Measurements from ENCODE around the gene ACY1. TPM values are rescaled to one million over a fixed set of nuclear protein-coding genes. Genes with fewer than 3 reads are reported as not detected.

The ACY1 gene
- polyA plus RNA-seq, 1 donor (not counting 4 experiments of a cell fraction or from before 2014, with no cell fraction given): 71.8 TPM

- Histone ChIP-seq H3K27ac (ENCODE audit: control insufficient read depth, insufficient read depth, low read length) (no peak overlapping the region), H3K79me2 (ENCODE audit: control insufficient read depth, insufficient read depth, low read length) (peaks cover 30% of the 10 kb centered on the region), H3K4me1 (ENCODE audit: control insufficient read depth, extremely low read depth, insufficient read depth, low read length) (peaks cover 22% of the 10 kb centered on the region), H3K27me3 (ENCODE audit: control insufficient read depth, extremely low read depth, insufficient read depth, low read length) (no peaks in the 10 kb centered on the region), H4K20me1 (ENCODE audit: control insufficient read depth, extremely low read depth, insufficient read depth, low read length) (peaks cover 2% of the 10 kb centered on the region), H3K4me3 (ENCODE audit: control insufficient read depth in 2 of 3, extremely low read depth in 1 of 3, insufficient read depth in 2 of 3, low read depth in 1 of 3, low read length in 3 of 3) (no peak overlapping the region), H3K9me3 (ENCODE audit: control insufficient read depth, low read depth, low read length) (no peaks in the 10 kb centered on the region), H3K9ac (ENCODE audit: control insufficient read depth, extremely low read depth, insufficient read depth, low read length) (no peak overlapping the region), H2AFZ (ENCODE audit: control insufficient read depth, low read length) (no peak overlapping the region), H3K36me3 (ENCODE audit: control insufficient read depth in 2 of 2, extremely low read depth in 1 of 2, insufficient read depth in 2 of 2, low read length in 2 of 2) (peaks cover 32 to 36% of the 10 kb centered on the region in 2 experiments), H3K4me2 (ENCODE audit: control insufficient read depth, extremely low read depth, insufficient read depth, low read depth, low read length) (no peak overlapping the region), H3K9me1 (ENCODE audit: control insufficient read depth, extremely low read depth, insufficient read depth, low read length) (peaks cover 2% of the 10 kb centered on the region)
- FAIRE-seq (no peak), DNase-seq (ENCODE audit: low read depth, low spot score) (no peak)
- dilution Hi-C loops (cut with MboI; ENCODE audit: extremely low pct_ligation_motif_present, low sequenced_read_pairs): no loop called here
- TF ChIP-seq EZH2 (IDR thresholded peaks at IDR 0.05; ENCODE audit: low read length): no peak
- no peak for TF ChIP-seq CTCF (optimal IDR thresholded peaks at IDR 0.05 in 1 of 3, IDR thresholded peaks at IDR 0.05 in 1 of 3, conservative IDR thresholded peaks at IDR 0.05 in 1 of 3; ENCODE audit: extremely low read depth in 1 of 3, insufficient read depth in 2 of 3, low read length in 3 of 3)
Measured at GRCh38 chr3:51938780-51939425, 44.4 kb upstream of the ACY1 start.

GRCh38 chr3:51940648-51941462 is 42.5 kb upstream of the ACY1 start:
- DNase-seq (ENCODE audit: low read depth, low spot score) (no peak), FAIRE-seq (peak; percentile 67)
- peak overlapping the region; percentile 91 to 97 (median 94) for H3K4me3 ChIP-seq (ENCODE audit: control insufficient read depth in 2 of 3, extremely low read depth in 1 of 3, insufficient read depth in 2 of 3, low read depth in 1 of 3, low read length in 3 of 3)
- dilution Hi-C loops (cut with MboI; ENCODE audit: extremely low pct_ligation_motif_present, low sequenced_read_pairs): no loop called here
- H3K9me1 ChIP-seq (ENCODE audit: control insufficient read depth, extremely low read depth, insufficient read depth, low read length): peaks cover 2% of the 10 kb centered on the region
- peak overlapping the region; percentile 66 for H3K27ac ChIP-seq (ENCODE audit: control insufficient read depth, insufficient read depth, low read length)
- no peaks in the 10 kb centered on the region for H3K27me3 ChIP-seq (ENCODE audit: control insufficient read depth, extremely low read depth, insufficient read depth, low read length)
- TF ChIP-seq CTCF (optimal IDR thresholded peaks at IDR 0.05 in 1 of 3, IDR thresholded peaks at IDR 0.05 in 1 of 3, conservative IDR thresholded peaks at IDR 0.05 in 1 of 3; ENCODE audit: extremely low read depth in 1 of 3, insufficient read depth in 2 of 3, low read length in 3 of 3) (no peak), EZH2 (IDR thresholded peaks at IDR 0.05; ENCODE audit: low read length) (no peak)
- H4K20me1 ChIP-seq (ENCODE audit: control insufficient read depth, extremely low read depth, insufficient read depth, low read length): peaks cover 2% of the 10 kb centered on the region
- no peak overlapping the region for H2AFZ ChIP-seq (ENCODE audit: control insufficient read depth, low read length)
- H3K4me2 ChIP-seq (ENCODE audit: control insufficient read depth, extremely low read depth, insufficient read depth, low read depth, low read length): peak overlapping the region; percentile 97
- peak overlapping the region; percentile 88 for H3K9ac ChIP-seq (ENCODE audit: control insufficient read depth, extremely low read depth, insufficient read depth, low read length)
- peaks cover 22% of the 10 kb centered on the region for H3K4me1 ChIP-seq (ENCODE audit: control insufficient read depth, extremely low read depth, insufficient read depth, low read length)
- no peaks in the 10 kb centered on the region for H3K9me3 ChIP-seq (ENCODE audit: control insufficient read depth, low read depth, low read length)
- peaks cover 30% of the 10 kb centered on the region for H3K79me2 ChIP-seq (ENCODE audit: control insufficient read depth, insufficient read depth, low read length)
- peaks cover 21 to 26% of the 10 kb centered on the region in 2 experiments for H3K36me3 ChIP-seq (ENCODE audit: control insufficient read depth in 2 of 2, extremely low read depth in 1 of 2, insufficient read depth in 2 of 2, low read length in 2 of 2)
